GM12878 (cell line): Measurements from ENCODE around the gene SESTD1. TPM values are rescaled to one million over a fixed set of nuclear protein-coding genes. Genes with fewer than 3 reads are reported as not detected.

Experiments used
- ATAC-seq: fragments of 200-7000 bp; cut with Tn5 transposase; 3 replicates; pipeline ENCODE4 v1.9.1; 2020; ENCODE audit warnings: mild to moderate bottlenecking, moderate library complexity
- BruUV-seq: library from RNA; stranded (reverse); fragments of 400-500 nt; replicated peaks from 2 replicates; lab custom pipeline; 2021; lab: Mats Ljungman, UMichigan
- CTCF ChIA-PET: fragments of 300-600 bp; sonication (Branson Sonifier 250); formaldehyde crosslinking; extraction: SDS; loops from one replicate; lab custom pipeline; 2021; ENCODE audit warnings: inconsistent platforms; lab: Yijun Ruan, JAX
- POLR2A ChIA-PET: fragments of 350-600 bp; formaldehyde crosslinking; extraction: SDS; loops from one replicate; lab custom pipeline; 2021; ENCODE audit warnings: inconsistent platforms; lab: Charles Lee
- RAD21 ChIA-PET: fragments of 300-600 bp; sonication (Branson Sonifier 250); formaldehyde crosslinking; loops from one replicate; lab custom pipeline; 2023; ENCODE audit warnings: antibody characterized with exemption; ENCODE audit not compliant: unreplicated experiment; lab: Charles Lee
- SMC1A ChIA-PET: fragments of 300-600 bp; sonication (Branson Sonifier 250); formaldehyde crosslinking; loops from one replicate; lab custom pipeline; 2023; ENCODE audit not compliant: unreplicated experiment, uncharacterized antibody; lab: Charles Lee
- DNase-seq: peaks from one replicate; pipeline ENCODE4 v3.0.0-alpha.2; 2011; ENCODE audit warnings: low read depth, low spot score
- FAIRE-seq: peaks from 3 replicates; lab custom pipeline; 2011; peaks lifted over from hg19 to GRCh38; lab: Jason Lieb, UNC
- H2AFZ ChIP-seq: 2 replicates; pipeline ENCODE4 v1.6.0; 2011; ENCODE audit warnings: low read depth, low read length, control low read depth; ENCODE audit not compliant: control insufficient read depth
- H3K27ac ChIP-seq: 2 replicates; pipeline ENCODE4 v1.5.1; 2011; ENCODE audit warnings: control low read depth; ENCODE audit not compliant: control insufficient read depth, insufficient read depth
- H3K27me3 ChIP-seq, 2 experiments: replicated peaks in 1 of 2; 2 replicates each; pipeline versions ENCODE4 v1.6.0 to v1.6.1; 2011; ENCODE audit warnings: low read length in 1 of 2; ENCODE audit not compliant: control insufficient read depth in 2 of 2, insufficient read depth in 2 of 2
- H3K36me3 ChIP-seq, 2 experiments: 2 replicates each; pipeline ENCODE4 v1.5.1; 2011; ENCODE audit warnings: low read length in 1 of 2; ENCODE audit not compliant: control insufficient read depth in 2 of 2, insufficient read depth in 2 of 2
- H3K4me1 ChIP-seq: 2 replicates; pipeline ENCODE4 v1.6.1; 2011; ENCODE audit warnings: mild to moderate bottlenecking, low read length, moderate library complexity, mixed read lengths; ENCODE audit not compliant: control insufficient read depth, insufficient read depth
- H3K4me2 ChIP-seq: 2 replicates; pipeline ENCODE4 v1.6.0; 2011; ENCODE audit warnings: control low read depth; ENCODE audit not compliant: control insufficient read depth, insufficient read depth
- H3K4me3 ChIP-seq: fragments of 200-600 bp; sonication (generic); 2 replicates; pipeline ENCODE4 v1.5.1; 2016
- H3K79me2 ChIP-seq: 2 replicates; pipeline ENCODE4 v1.6.0; 2011; ENCODE audit warnings: low read length; ENCODE audit not compliant: control insufficient read depth, insufficient read depth
- H3K9ac ChIP-seq: 2 replicates; pipeline ENCODE4 v1.8.0; 2011; ENCODE audit warnings: low read length, control low read depth, mixed read lengths; ENCODE audit not compliant: control insufficient read depth, insufficient read depth
- H3K9me3 ChIP-seq: replicated peaks from 3 replicates; pipeline ENCODE4 v1.5.1; 2011; ENCODE audit warnings: mild to moderate bottlenecking, low read length; ENCODE audit not compliant: control insufficient read depth, insufficient read depth
- H4K20me1 ChIP-seq: 2 replicates; pipeline ENCODE4 v1.6.0; 2011; ENCODE audit not compliant: control insufficient read depth, insufficient read depth
- CBX3 ChIP-seq: fragments of 200-600 bp; sonication (generic); IDR thresholded peaks from 2 replicates; pipeline ENCODE4 v1.6.1; 2016; ENCODE audit warnings: low read depth, borderline replicate concordance
- CUX1 ChIP-seq: IDR thresholded peaks from 2 replicates; pipeline ENCODE4 v1.6.1; 2012; ENCODE audit warnings: improper control_type of control experiment, low read depth, low read length; ENCODE audit not compliant: insufficient replicate concordance
- EGR1 ChIP-seq, 2 experiments: IDR thresholded peaks; 1 replicate in 1 of 2; 2 replicates in 1 of 2; pipeline ENCODE4 v1.6.1; 2011 to 2012; ENCODE audit warnings: low read depth in 2 of 2, low read length in 2 of 2, borderline replicate concordance in 1 of 2, mild to moderate bottlenecking in 1 of 2, moderate library complexity in 1 of 2
- ELK1 ChIP-seq: IDR thresholded peaks from 2 replicates; pipeline ENCODE4 v1.6.1; 2012; ENCODE audit warnings: low read depth, low read length, improper control_type of control experiment
- JUND ChIP-seq: IDR thresholded peaks from 2 replicates; pipeline ENCODE4 v1.6.1; 2012; ENCODE audit warnings: low read depth, mild to moderate bottlenecking, low read length, improper control_type of control experiment, moderate library complexity
- MEF2B ChIP-seq: fragments of 450-650 bp; IDR thresholded peaks from 2 replicates; pipeline ENCODE4 v1.6.1; 2018; ENCODE audit warnings: mild to moderate bottlenecking, moderate library complexity; ENCODE audit not compliant: partially characterized antibody, poor library complexity, severe bottlenecking
- MXI1 ChIP-seq: fragments of 150-350 bp; IDR thresholded peaks from 2 replicates; pipeline ENCODE4 v1.6.1; 2011; ENCODE audit warnings: low read depth, mild to moderate bottlenecking, inconsistent platforms, low read length, improper control_type of control experiment
- POLR2AphosphoS5 ChIP-seq: IDR thresholded peaks from 2 replicates; pipeline ENCODE4 v1.6.1; 2011; ENCODE audit warnings: mild to moderate bottlenecking, low read length, inconsistent platforms
- RUNX3 ChIP-seq: IDR thresholded peaks from 2 replicates; pipeline ENCODE4 v1.6.1; 2012; ENCODE audit warnings: low read length, inconsistent platforms
- TCF12 ChIP-seq: IDR thresholded peaks from 2 replicates; pipeline ENCODE4 v1.6.1; 2011; ENCODE audit warnings: low read depth, mild to moderate bottlenecking, low read length
- YY1 ChIP-seq: IDR thresholded peaks from 2 replicates; pipeline ENCODE4 v1.6.1; 2011; ENCODE audit warnings: low read depth, mild to moderate bottlenecking, low read length
- WGBS: methylation state at CpG from one replicate; pipeline ENCODE4 v1.1.6; 2016; ENCODE audit warnings: low lambda C conversion rate; ENCODE audit not compliant: insufficient replicate concordance, insufficient coverage; ENCODE audit errors: missing lambda C conversion rate; 5-methylcytosine and 5-hydroxymethylcytosine counted together
- in situ Hi-C: fragments of 300-500 bp; cut with MboI; formaldehyde crosslinking; loops from 9 replicates; pipeline ENCODE4 v1.14.3; 2018; ENCODE audit warnings: mixed read lengths
- intact Hi-C: fragments of 100-400 bp; cut with micrococcal nuclease; formaldehyde crosslinking; loops from one replicate; pipeline ENCODE4 v1.14.2; 2022; ENCODE audit not compliant: unreplicated experiment
- polyA plus RNA-seq, 11 experiments: library from polyadenylated mRNA; depleted of rRNA in 4 of 11; unstranded in 6 of 11; stranded (reverse) in 5 of 11; fragments of >200 nt; fragmentation: Nextera tagmentation in 4 of 11; fragmentation: Illumina TruSeq in 1 of 11; extraction: Ambion mirVana in 4 of 11; extraction: Trizol in 1 of 11; gene quantifications; 1 replicate in 1 of 11; 2 replicates in 10 of 11; pipeline versions ENCODE4 v1.2.1 to v1.2.3, GENCODE V29; 2011 to 2016; ENCODE audit warnings: inconsistent platforms in 2 of 11, missing spikeins in 2 of 11, low read depth in 1 of 11
- total RNA-seq, 4 experiments: library from RNA; depleted of rRNA in 3 of 4; stranded (reverse); fragments of >200 nt in 3 of 4; fragmentation: Illumina TruSeq in 1 of 4; extraction: Trizol in 1 of 4; gene quantifications; 2 replicates each; pipeline versions ENCODE4 v1.2.1 to v1.2.3, GENCODE V29; 2013 to 2021
- TF ChIP-seq, protein P1 (sequence below): fragments of 450-650 bp; IDR thresholded peaks from 2 replicates; pipeline ENCODE4 v1.6.1; 2016; ENCODE audit warnings: mild to moderate bottlenecking, moderate library complexity, borderline replicate concordance

The SESTD1 gene
- total and polyA plus RNA-seq, 10 of the 15 experiments (the other 5 are each of a cell fraction or from before 2014, with no cell fraction given) = 4.4 to 22.7 (median 9.5) TPM

DNA sequence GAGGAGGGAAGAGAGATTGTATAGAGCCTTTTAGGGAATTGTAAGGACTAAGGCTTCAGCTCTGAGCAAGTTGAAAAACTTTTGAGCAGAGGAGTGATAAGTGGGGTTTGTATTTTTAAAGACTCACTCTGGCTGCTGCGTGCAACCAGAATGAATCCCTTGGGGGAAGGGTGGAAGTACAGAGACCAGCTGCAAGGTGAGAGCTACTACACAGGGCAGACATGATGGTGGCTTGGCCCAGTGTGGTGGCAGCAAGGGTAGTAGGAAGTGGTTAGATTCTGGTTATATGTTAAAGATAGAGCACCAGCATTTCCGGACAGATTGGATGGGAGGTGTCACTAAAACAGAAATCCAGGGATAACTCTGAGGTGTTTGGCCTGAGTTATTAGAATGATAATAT is 10.1 kb upstream of the SESTD1 start:
- RAD21 ChIA-PET = no interaction called here
- BruUV-seq = no TSS peak

More for the DNA sequence above, 10.1 kb upstream of the SESTD1 start:
- DNase-seq (no peak), ATAC-seq (peak; percentile 88), FAIRE-seq (peak; percentile 78)
- Histone ChIP-seq H3K9ac (no peak overlapping the region), H3K27ac (no peak overlapping the region), H3K79me2 (no peaks in the 10 kb centered on the region), H3K36me3 (no peaks in the 10 kb centered on the region), H3K4me2 (no peak overlapping the region), H3K27me3 (no peaks in the 10 kb centered on the region), H3K4me3 (no peak overlapping the region), H4K20me1 (no peaks in the 10 kb centered on the region), H3K9me3 (no peaks in the 10 kb centered on the region), H3K4me1 (no peaks in the 10 kb centered on the region), H2AFZ (peak overlapping the region; percentile 57)
- intact Hi-C loops (no loop called here), in situ Hi-C loops (no loop called here)
- CTCF ChIA-PET = interaction anchor here (0.6 to 1.4 kb wide), 4 partner anchors 21 to 219 kb away, joined by 3 to 4 read pairs (median 3); no protein-coding TSS in a partner anchor
- SMC1A ChIA-PET = interaction anchor here (1.0 to 1.5 kb wide), 4 partner anchors 19 to 43 kb away, joined by 3 to 4 read pairs (median 3); no protein-coding TSS in a partner anchor
- TF ChIP-seq MXI1 (no peak), CBX3 (no peak), RUNX3 (peak; percentile 30; the same call in 1 of the 2 replicates), JUND (no peak), POLR2AphosphoS5 (no peak), MEF2B (peak; percentile 69), YY1 (peak; percentile 46; the same call in 1 of the 2 replicates), CUX1 (no peak), TCF12 (peak; percentile 76; the same call in 1 of the 2 replicates), ELK1 (no peak), EGR1 (IDR thresholded peaks at IDR 0.05; ENCODE audit: borderline replicate concordance in 1 of 2, low read depth in 2 of 2, low read length in 2 of 2) (no peak)
- TF ChIP-seq, protein P1, sequence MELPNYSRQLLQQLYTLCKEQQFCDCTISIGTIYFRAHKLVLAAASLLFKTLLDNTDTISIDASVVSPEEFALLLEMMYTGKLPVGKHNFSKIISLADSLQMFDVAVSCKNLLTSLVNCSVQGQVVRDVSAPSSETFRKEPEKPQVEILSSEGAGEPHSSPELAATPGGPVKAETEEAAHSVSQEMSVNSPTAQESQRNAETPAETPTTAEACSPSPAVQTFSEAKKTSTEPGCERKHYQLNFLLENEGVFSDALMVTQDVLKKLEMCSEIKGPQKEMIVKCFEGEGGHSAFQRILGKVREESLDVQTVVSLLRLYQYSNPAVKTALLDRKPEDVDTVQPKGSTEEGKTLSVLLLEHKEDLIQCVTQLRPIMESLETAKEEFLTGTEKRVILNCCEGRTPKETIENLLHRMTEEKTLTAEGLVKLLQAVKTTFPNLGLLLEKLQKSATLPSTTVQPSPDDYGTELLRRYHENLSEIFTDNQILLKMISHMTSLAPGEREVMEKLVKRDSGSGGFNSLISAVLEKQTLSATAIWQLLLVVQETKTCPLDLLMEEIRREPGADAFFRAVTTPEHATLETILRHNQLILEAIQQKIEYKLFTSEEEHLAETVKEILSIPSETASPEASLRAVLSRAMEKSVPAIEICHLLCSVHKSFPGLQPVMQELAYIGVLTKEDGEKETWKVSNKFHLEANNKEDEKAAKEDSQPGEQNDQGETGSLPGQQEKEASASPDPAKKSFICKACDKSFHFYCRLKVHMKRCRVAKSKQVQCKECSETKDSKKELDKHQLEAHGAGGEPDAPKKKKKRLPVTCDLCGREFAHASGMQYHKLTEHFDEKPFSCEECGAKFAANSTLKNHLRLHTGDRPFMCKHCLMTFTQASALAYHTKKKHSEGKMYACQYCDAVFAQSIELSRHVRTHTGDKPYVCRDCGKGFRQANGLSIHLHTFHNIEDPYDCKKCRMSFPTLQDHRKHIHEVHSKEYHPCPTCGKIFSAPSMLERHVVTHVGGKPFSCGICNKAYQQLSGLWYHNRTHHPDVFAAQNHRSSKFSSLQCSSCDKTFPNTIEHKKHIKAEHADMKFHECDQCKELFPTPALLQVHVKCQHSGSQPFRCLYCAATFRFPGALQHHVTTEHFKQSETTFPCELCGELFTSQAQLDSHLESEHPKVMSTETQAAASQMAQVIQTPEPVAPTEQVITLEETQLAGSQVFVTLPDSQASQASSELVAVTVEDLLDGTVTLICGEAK = no peak
- WGBS = 15% methylated on average over 2 of the region's 2 CpGs
- POLR2A ChIA-PET = no interaction called here
